NCI-H1930 (cell line): Measurements from ENCODE around the gene RBBP5.

Experiments
- DNase-seq, 2 experiments: peaks; one replicate each; lab custom pipeline; 2025; lab: John Stamatoyannopoulos, UW

RBBP5 gene

DNA sequence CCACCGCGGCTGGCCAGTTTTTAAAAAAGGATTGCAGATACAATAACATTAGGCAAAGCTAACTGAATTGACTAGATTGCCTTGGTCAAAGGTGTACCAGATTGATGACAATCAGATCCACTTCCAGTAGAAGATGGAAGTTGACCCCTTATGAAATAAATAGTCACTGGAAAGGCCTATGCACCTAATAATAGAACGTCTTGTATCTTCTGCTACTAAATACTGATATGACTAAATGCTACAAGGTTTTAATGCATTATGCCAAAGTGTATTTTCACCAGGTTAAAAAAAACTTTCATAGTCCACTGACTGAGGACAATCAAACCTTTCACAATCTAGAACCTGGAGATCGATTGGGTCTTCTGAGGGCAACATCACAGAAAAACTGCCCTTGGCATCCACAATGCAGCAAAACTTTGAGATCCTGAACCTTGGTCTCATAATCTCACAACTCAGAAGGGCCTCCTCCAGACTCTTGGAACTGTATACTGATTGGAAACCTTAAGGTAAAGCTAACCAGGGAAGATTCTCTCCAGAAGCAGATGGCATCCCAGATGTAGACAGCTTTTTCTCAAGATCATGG, 7.8 kb upstream of the RBBP5 start:
- no peak for DNase-seq

DNA sequence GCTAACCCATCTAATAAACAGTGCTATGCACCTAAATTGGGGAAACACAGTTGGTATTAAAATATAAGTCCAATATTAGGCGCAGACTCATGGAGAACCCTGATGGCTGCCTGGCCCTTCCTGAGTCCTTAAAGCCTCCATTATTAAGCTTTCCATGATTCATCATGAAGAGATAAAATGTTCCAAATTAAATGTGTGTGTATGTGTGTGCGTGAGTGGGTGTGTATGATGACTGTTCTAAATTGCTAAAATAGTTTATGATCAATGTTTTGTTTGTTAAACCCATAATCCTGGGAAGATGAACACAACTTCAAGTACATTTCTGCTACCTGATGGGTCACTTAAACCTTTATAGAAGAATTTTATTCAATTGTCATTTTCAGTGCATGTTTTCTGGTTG, 6.3 kb upstream of the RBBP5 start:
- no peak for DNase-seq

- no peak for DNase-seq
Observed at GRCh38 chr1:205127646-205128045, 5.9 kb upstream of the RBBP5 start.

GRCh38 chr1:205124726-205125125, 2.9 kb upstream of the RBBP5 start:
- no peak for DNase-seq

GRCh38 chr1:205122489-205122882, 708 bp upstream of the RBBP5 start:
- no peak for DNase-seq

GRCh38 chr1:205118752-205119151, 3.0 kb downstream of the RBBP5 start:
- no peak for DNase-seq

DNA sequence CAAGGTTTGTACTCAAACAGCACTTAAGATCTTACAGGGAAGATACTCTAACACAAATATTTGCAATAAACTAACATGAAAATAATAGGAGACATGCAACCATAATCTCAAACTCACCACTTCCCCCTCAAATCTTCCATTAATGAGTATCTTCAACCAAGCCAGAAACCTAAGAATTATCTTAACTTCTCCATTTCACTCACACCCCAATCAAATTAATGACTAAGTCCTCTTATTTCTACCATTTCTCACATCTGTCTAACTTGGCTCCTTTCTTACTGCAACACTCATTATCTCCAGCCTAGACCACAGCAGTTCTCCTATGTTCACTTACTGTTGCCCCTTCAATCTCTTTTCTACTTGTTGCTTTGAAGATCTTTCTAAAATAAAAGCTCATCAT, 10.4 kb downstream of the RBBP5 start:
- DNase-seq, result no peak

- no peak for DNase-seq
Observed at GRCh38 chr1:205109711-205110110, 12.1 kb downstream of the RBBP5 start.

- DNase-seq, result no peak
Observed at GRCh38 chr1:205109269-205109668, 12.5 kb downstream of the RBBP5 start.

DNA sequence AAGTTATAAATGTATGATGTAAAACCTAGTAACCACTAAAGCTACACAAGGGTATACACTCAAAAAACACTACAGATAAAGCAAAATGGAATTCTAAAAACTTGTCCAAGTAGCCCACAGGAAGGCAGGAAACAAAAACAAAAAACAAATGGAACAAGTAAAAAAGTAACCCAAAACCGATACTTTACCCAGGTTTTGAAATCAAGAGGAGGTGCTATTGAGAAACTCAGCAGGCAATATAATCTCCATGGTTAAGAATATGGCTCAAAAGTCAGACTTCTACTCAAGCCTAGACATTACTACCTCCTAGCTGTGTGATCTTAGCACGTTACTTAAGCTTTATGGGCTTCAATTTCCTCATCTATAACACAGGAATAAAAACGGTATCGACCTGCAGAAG, 13.3 kb downstream of the RBBP5 start:
- DNase-seq, result no peak

DNA sequence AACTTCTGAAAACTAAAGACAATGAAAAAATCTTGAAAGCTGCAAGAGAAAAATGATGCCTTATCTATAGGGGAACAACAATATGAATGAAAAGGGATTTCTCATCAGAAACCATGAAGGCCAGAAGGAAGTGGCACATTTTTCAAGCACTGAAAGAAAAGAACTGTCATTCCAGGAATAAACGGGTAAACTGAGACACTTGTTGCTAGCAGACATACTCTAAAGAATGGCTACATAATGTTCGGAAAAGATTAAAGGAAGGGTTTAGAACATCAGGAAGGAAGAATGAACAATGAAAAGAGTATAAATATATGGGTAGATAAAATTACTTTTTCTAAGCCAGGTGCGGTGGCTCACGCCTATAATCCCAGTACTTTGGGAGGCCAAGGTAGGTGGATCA, 14.5 kb downstream of the RBBP5 start:
- no peak for DNase-seq

DNA sequence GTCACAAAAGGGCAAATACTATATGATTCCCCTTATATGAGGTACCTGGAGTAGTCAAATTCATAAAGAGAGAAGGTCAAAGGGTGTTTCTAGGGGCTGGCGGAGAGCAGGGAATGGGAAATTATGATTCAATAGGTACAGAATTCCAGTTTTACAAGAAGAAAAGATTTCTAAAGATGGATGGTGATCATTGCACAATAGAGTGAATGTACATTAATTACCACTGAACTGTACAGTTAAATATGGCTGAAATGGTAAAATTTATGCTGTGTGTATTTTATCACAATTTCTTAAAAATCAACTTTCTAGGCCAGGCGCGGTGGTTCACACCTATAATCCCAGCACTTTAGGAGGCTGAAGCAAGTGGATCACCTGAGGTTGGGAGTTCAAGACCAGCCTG, 19.4 kb downstream of the RBBP5 start:
- no peak for DNase-seq

- no peak for DNase-seq
Observed at GRCh38 chr1:205098242-205098641, 23.5 kb downstream of the RBBP5 start.

DNA sequence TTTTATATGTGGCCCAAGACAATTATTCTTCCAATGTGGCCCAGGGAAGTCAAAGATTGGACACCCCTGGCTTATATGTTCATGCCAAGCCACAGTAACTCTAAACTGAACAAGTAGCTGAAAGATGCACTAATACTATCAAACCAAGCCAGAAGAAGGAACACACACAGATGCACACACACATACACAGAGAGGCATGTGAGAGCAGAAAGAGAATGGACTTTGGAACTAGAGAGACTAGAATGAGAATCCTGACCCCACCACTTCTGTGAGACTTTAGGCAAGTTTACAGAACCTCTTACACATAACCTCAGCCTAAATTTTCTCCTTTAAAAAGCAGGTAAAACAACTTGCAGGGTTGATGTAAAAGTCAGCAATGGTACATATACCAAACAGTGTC, 26.4 kb downstream of the RBBP5 start:
- no peak for DNase-seq

DNA sequence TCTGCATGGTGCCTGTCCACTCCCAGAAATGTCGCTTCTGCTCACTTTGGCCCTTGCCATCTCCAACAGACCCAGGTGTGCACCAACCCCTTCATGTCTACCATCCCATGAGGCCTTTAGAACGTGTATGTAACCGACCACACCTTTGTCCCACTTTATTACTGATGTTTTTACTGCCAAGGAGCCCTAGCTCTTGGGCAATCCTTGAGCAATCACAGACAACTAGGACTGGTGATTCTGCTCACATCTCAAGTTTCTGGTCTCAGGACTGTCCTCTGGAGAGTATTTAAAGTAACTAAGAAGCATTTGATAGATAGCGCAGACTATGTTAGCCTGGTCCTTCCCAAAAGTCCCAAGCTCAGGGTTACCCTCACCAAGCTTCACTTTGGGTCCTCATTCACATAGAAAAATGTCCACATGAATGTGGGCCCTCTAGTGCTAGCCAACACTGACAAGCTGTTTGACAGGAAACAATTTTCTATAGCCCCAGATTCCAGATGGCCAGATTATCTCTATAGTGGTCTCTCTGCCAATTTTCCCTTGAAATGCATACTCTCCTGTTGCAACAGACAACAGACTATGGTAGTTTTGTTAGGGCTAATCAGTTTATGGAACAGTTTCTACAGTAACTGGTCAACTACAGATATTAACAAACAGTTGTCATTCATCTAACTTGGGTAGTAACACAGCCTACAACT, 30.6 kb downstream of the RBBP5 start:
- no peak for DNase-seq

DNA sequence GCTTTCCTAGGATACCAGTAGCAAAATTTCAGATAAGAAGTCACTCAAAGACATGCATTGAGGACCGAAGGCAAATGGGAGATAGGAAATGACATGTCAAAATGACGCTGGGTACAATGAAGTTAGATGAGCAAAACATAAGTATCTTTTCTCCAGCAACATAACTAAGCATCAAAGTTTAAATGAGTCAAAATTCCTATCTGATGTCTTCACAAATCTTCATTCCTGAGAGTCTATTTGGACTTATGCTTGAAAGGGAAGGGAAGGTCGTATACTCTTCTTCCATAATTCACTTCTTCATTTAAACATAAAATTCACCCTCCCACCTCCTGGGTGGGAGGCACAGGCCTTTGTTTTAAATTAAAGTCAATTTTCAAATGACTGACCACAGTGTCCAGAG, 33.4 kb downstream of the RBBP5 start:
- DNase-seq, result no peak

DNA sequence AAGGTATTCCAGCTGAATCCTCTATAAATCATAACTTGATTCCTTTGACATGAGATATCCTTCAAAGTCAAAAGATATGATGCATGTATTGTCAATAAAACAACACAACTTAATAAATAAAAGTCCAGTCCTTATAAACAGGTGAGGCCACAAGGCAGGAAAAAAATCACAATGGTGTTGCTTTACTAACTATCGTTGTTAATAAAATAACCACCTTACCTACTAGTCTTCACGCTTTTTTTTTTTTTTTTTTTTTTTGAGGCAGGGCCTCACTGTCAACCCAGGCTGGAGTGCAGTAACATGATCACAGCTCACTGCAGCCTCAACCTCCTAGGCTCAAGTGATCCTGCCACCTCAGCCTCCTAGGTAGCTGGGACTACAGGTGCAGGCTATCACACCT, 37.4 kb downstream of the RBBP5 start, which contains the start of gene TMEM81:
TSS of gene TMEM81 (minus strand) at position 101 of the 400 bp plus-strand sequence. CDS start 140 bp downstream, outside the sequence.
- DNase-seq, result no peak

DNA sequence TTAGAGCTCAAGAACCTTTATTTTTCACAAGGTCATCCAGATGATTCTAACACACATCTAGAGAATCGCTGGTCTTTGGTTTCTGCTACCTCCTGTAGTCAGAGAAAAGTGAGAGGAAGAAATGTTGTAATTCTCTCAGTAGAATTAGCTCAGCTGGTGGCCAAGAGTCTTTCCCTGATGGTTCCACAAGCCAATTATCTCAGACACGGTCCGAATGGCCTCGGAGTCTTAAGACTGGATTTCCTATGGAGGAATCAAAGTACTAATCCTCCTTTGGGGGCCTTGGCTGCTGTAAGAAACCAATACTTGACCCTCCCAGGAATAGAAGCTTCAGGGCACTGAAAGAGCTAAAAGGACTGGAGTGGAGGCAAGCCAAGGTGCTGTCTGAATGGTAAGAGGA, 39.3 kb downstream of the RBBP5 start:
- no peak for DNase-seq

DNA sequence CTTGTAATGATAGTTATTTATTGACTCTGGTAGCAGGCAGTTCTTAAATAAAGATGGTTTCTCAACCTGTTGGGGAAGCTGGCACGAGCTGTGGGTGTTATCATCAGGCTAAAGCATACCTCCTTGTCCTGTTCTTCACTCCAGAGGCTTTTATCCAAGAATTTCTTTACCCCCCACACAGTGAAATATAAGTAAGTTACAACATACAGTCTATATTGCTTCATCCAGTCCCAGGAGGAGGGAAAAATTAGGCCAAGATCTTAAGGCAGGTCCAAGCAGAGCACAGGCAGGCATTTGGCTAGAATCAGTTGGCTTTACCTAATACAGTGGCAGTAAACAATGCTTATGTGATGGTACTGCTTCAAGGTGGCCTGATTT, 43.9 kb downstream of the RBBP5 start:
- no peak for DNase-seq

- no peak for DNase-seq
Observed at GRCh38 chr1:205077158-205077933, 44.4 kb downstream of the RBBP5 start.

GRCh38 chr1:205076245-205076761, 45.5 kb downstream of the RBBP5 start:
- DNase-seq, result no peak

DNA sequence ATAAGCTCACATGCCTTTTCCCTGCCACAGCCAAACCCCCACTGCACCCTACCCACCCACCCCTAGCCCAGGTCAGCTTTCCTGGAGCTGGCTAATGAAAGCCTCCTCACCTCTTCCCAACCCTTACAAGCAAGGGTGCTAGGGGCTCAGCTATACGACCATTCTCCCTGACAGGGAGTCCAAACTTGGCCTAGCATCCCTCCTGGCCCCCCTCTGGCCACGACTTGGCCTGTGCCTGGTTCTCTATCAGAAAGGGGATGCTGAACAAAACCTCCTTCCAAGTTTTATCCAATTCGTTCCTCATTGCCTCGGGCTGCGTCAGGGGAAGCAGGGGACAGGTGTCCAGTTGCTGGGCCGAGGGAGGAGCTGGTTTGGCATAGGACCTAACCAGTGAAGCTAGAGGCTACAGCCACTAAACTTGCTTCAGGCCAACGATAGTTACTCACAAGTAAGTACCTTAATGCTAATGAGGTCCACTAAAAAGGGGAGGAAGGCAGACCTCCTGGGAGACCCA, 46.1 kb downstream of the RBBP5 start:
- DNase-seq, result no peak

DNA sequence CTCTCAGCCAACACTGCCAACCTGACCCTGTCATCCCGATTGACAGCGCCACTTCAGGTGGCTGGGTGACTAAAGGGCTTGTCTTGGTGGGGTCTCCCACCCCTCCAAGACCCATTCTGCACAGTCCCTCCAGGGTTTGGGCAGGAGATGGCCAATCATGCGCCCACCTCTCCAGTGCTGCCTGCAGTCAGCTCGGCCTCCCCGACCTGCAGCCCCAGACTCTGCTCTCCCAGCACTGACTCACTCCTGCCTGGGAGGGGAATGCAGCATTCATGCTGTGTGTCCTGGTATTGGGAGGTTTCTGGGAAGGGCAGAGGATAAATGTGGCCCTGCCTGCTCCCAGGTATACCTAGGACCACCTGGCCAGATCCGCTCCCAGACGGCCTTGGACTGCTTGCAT, 47.3 kb downstream of the RBBP5 start:
- no peak for DNase-seq
